Measurements from ENCODE around the gene GAA. TPM values are rescaled to one million over a fixed set of nuclear protein-coding genes. Genes with fewer than 3 reads are reported as not detected.

The GAA gene
- total RNA-seq, 1 donor from 2014 or later: 47.7 TPM

DNA sequence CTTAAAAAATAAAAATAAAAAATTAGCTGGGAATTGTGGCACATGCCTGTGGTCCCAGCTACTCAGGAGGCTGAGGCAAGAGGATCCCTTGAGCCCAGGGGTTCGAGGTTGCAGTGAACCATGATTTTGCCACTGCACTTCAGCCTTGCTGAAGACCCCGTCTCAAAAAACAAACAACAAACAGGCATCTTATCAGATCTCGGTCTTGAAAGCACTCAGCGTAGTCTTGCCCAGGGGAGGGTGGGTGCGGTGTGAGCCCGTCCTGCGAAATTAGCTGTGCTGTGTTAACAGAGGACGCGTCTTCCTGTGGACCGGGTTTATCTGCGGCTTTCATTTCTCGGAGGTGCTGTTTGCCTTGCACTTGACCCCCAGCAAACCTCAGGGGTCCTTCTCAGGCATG, 5.4 kb downstream of the GAA start:
- FAIRE-seq: no peak
- TF ChIP-seq, protein P1, sequence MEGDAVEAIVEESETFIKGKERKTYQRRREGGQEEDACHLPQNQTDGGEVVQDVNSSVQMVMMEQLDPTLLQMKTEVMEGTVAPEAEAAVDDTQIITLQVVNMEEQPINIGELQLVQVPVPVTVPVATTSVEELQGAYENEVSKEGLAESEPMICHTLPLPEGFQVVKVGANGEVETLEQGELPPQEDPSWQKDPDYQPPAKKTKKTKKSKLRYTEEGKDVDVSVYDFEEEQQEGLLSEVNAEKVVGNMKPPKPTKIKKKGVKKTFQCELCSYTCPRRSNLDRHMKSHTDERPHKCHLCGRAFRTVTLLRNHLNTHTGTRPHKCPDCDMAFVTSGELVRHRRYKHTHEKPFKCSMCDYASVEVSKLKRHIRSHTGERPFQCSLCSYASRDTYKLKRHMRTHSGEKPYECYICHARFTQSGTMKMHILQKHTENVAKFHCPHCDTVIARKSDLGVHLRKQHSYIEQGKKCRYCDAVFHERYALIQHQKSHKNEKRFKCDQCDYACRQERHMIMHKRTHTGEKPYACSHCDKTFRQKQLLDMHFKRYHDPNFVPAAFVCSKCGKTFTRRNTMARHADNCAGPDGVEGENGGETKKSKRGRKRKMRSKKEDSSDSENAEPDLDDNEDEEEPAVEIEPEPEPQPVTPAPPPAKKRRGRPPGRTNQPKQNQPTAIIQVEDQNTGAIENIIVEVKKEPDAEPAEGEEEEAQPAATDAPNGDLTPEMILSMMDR (IDR thresholded peaks at IDR 0.05; ENCODE audit: insufficient read depth, low read depth, low read length): no peak
- no peak for TF ChIP-seq EZH2 (IDR thresholded peaks at IDR 0.05; ENCODE audit: insufficient read depth, low read length)
- peaks cover 5% of the 10 kb centered on the region for H3K27me3 ChIP-seq (ENCODE audit: insufficient read depth, low read length)
- H3K27me3 Mint-ChIP-seq (ENCODE audit: low read depth, unreplicated experiment): no peaks in the 10 kb centered on the region
- H3K9ac ChIP-seq (ENCODE audit: low read length): no peak overlapping the region
- H3K4me1 ChIP-seq (ENCODE audit: insufficient read depth, low read length): peaks cover 11% of the 10 kb centered on the region
- no peaks in the 10 kb centered on the region for H3K36me3 ChIP-seq (ENCODE audit: insufficient read depth, low read length)
- H3K4me1 Mint-ChIP-seq (ENCODE audit: low read depth, unreplicated experiment): peaks cover 7% of the 10 kb centered on the region
- no peak overlapping the region for H3K4me3 ChIP-seq (ENCODE audit: insufficient read depth, low read depth, low read length)
- no peaks in the 10 kb centered on the region for H3K9me3 Mint-ChIP-seq (ENCODE audit: unreplicated experiment)
- peaks cover 8% of the 10 kb centered on the region for H4K20me1 ChIP-seq (ENCODE audit: insufficient read depth, low read length)
- H3K36me3 Mint-ChIP-seq (ENCODE audit: low read depth, unreplicated experiment): peaks cover 6% of the 10 kb centered on the region
- no peak overlapping the region for H3K27ac Mint-ChIP-seq (ENCODE audit: unreplicated experiment)
- no peak overlapping the region for H3K4me2 ChIP-seq (ENCODE audit: low read length)
- no peaks in the 10 kb centered on the region for H3K79me2 ChIP-seq (ENCODE audit: insufficient read depth, low read length)
- H3K27ac ChIP-seq (ENCODE audit: low read depth, low read length): no peak overlapping the region
- no peak overlapping the region for H2AFZ ChIP-seq (ENCODE audit: low read depth, low read length)
- DNase-seq (ENCODE audit: low read depth): no peak
- no peaks in the 10 kb centered on the region for H3K9me3 ChIP-seq (ENCODE audit: insufficient read depth, low read depth, low read length)
- H3K4me3 Mint-ChIP-seq (ENCODE audit: unreplicated experiment): no peak overlapping the region

GRCh38 chr17:80107231-80108021, 6.0 kb downstream of the GAA start:
- no peak overlapping the region for H3K4me3 ChIP-seq (ENCODE audit: insufficient read depth, low read depth, low read length)
- no peak overlapping the region for H3K4me3 Mint-ChIP-seq (ENCODE audit: unreplicated experiment)
- TF ChIP-seq, protein P1 (IDR thresholded peaks at IDR 0.05; ENCODE audit: insufficient read depth, low read depth, low read length): no peak
- no peak for TF ChIP-seq EZH2 (IDR thresholded peaks at IDR 0.05; ENCODE audit: insufficient read depth, low read length)
- H3K27me3 Mint-ChIP-seq (ENCODE audit: low read depth, unreplicated experiment): no peaks in the 10 kb centered on the region
- H2AFZ ChIP-seq (ENCODE audit: low read depth, low read length): no peak overlapping the region
- H4K20me1 ChIP-seq (ENCODE audit: insufficient read depth, low read length): peaks cover 8% of the 10 kb centered on the region
- H3K27ac ChIP-seq (ENCODE audit: low read depth, low read length): no peak overlapping the region
- H3K9me3 ChIP-seq (ENCODE audit: insufficient read depth, low read depth, low read length): no peaks in the 10 kb centered on the region
- no peaks in the 10 kb centered on the region for H3K79me2 ChIP-seq (ENCODE audit: insufficient read depth, low read length)
- no peak overlapping the region for H3K27ac Mint-ChIP-seq (ENCODE audit: unreplicated experiment)
- H3K4me2 ChIP-seq (ENCODE audit: low read length): no peak overlapping the region
- FAIRE-seq (no peak), DNase-seq (ENCODE audit: low read depth) (no peak)
- H3K4me1 Mint-ChIP-seq (ENCODE audit: low read depth, unreplicated experiment): peaks cover 4% of the 10 kb centered on the region
- H3K9ac ChIP-seq (ENCODE audit: low read length): no peak overlapping the region
- no peaks in the 10 kb centered on the region for H3K9me3 Mint-ChIP-seq (ENCODE audit: unreplicated experiment)
- H3K36me3 ChIP-seq (ENCODE audit: insufficient read depth, low read length): no peaks in the 10 kb centered on the region
- H3K4me1 ChIP-seq (ENCODE audit: insufficient read depth, low read length): peaks cover 4% of the 10 kb centered on the region
- peaks cover 5% of the 10 kb centered on the region for H3K27me3 ChIP-seq (ENCODE audit: insufficient read depth, low read length)
- H3K36me3 Mint-ChIP-seq (ENCODE audit: low read depth, unreplicated experiment): peaks cover 6% of the 10 kb centered on the region
